ENCODE measurements around the gene CIDEC. TPM values are rescaled to one million over a fixed set of nuclear protein-coding genes. Genes with fewer than 3 reads are reported as not detected.

CIDEC gene
- total and polyA plus RNA-seq, 8 donors: 0.16 to 11.5 (median 1.1) TPM; not detected in 1

DNA sequence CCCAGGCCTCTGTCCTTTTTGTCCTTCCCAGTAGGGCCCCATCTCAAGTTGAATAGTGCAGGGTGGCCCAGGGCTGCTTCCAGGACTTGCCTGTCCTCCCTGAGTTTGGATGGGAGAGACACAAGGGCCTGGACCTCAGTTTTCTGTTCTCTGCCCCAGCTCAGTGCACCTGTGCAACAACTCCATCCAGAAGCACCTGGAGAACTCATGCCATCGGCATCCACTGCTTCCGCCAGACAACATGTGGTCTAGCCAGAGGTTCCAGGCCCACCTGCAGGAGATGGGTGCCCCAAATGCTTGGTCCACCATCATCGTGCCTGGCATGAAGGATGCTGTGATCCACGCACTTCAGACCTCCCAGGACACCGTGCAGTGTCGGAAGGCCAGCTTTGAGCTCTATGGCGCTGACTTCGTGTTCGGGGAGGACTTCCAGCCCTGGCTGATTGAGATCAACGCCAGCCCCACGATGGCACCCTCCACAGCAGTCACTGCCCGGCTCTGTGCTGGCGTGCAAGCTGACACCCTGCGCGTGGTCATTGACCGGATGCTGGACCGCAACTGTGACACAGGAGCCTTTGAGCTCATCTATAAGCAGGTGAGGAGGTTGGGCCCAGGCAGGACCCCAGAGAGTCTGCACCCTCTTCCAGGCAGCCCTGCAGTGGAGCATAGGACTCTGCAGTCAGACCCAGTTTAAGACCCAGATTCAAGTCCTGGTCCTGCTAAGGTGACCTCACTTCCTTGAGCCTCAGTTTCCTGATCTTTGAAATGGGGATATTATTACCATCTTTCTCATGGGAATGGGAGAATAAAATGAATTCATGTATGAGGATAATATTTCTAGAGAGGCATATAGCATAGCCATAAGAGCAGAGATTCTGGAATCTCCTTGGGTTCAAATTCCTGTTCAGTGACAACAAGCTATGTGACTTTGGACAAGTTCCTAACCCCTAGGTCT is 51.0 kb downstream of the CIDEC start:
- TF ChIP-seq, protein P1, sequence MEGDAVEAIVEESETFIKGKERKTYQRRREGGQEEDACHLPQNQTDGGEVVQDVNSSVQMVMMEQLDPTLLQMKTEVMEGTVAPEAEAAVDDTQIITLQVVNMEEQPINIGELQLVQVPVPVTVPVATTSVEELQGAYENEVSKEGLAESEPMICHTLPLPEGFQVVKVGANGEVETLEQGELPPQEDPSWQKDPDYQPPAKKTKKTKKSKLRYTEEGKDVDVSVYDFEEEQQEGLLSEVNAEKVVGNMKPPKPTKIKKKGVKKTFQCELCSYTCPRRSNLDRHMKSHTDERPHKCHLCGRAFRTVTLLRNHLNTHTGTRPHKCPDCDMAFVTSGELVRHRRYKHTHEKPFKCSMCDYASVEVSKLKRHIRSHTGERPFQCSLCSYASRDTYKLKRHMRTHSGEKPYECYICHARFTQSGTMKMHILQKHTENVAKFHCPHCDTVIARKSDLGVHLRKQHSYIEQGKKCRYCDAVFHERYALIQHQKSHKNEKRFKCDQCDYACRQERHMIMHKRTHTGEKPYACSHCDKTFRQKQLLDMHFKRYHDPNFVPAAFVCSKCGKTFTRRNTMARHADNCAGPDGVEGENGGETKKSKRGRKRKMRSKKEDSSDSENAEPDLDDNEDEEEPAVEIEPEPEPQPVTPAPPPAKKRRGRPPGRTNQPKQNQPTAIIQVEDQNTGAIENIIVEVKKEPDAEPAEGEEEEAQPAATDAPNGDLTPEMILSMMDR (IDR thresholded peaks at IDR 0.05): no peak
- H3K36me3 ChIP-seq: no peaks in the 10 kb centered on the region
- H3K4me3 ChIP-seq: no peak overlapping the region
- no peaks in the 10 kb centered on the region for H3K27me3 ChIP-seq
- 87 to 90% methylated on average over 17 of the region's 17 CpGs for WGBS, 2 donors
- intact Hi-C loops (cut with DNase I): no loop called here
- DNase-seq (no peak), FAIRE-seq (no peak), ATAC-seq (no peak)
- no peaks in the 10 kb centered on the region for H3K4me1 ChIP-seq
- no peak overlapping the region for H3K27ac ChIP-seq
- no peaks in the 10 kb centered on the region for H3K9me3 ChIP-seq

GRCh38 chr3:9826815-9827573 is 53.1 kb downstream of the CIDEC start:
- H3K4me3 ChIP-seq: no peak overlapping the region
- no peaks in the 10 kb centered on the region for H3K4me1 ChIP-seq
- FAIRE-seq (no peak), DNase-seq (no peak), ATAC-seq (peak; percentile 40 to 78 (median 70))
- H3K36me3 ChIP-seq: no peaks in the 10 kb centered on the region
- H3K9me3 ChIP-seq: no peaks in the 10 kb centered on the region
- WGBS, 2 donors: 63 to 66% methylated on average over 20 of the region's 20 CpGs
- intact Hi-C loops (cut with DNase I): no loop called here
- no peaks in the 10 kb centered on the region for H3K27me3 ChIP-seq
- TF ChIP-seq, protein P1 (IDR thresholded peaks at IDR 0.05): peak in 2 of 4 donors; percentile 8 to 13
- no peak overlapping the region for H3K27ac ChIP-seq

- 50 to 57% methylated on average over 14 of the region's 14 CpGs for WGBS, 2 donors
- ATAC-seq: no peak
- Histone ChIP-seq H3K4me3 (no peak overlapping the region), H3K36me3 (no peaks in the 10 kb centered on the region), H3K27ac (no peak overlapping the region), H3K9me3 (no peaks in the 10 kb centered on the region), H3K4me1 (no peaks in the 10 kb centered on the region), H3K27me3 (no peaks in the 10 kb centered on the region)
- intact Hi-C loops (cut with DNase I): no loop called here
- DNase-seq: no peak
- FAIRE-seq: no peak
- TF ChIP-seq, protein P1 (IDR thresholded peaks at IDR 0.05): no peak
Measured at GRCh38 chr3:9825451-9826040, 54.5 kb downstream of the CIDEC start.

GRCh38 chr3:9820946-9821345 is 59.1 kb downstream of the CIDEC start:
- no peak for DNase-seq
- no peak for FAIRE-seq
- H3K36me3 ChIP-seq: no peaks in the 10 kb centered on the region
- no peaks in the 10 kb centered on the region for H3K9me3 ChIP-seq
- no peak overlapping the region for H3K4me3 ChIP-seq
- intact Hi-C loops (cut with DNase I): no loop called here
- no peak overlapping the region for H3K27ac ChIP-seq
- TF ChIP-seq, protein P1 (IDR thresholded peaks at IDR 0.05): no peak
- WGBS, 2 donors: 58 to 68% methylated on average over 2 of the region's 2 CpGs
- no peaks in the 10 kb centered on the region for H3K27me3 ChIP-seq
- no peaks in the 10 kb centered on the region for H3K4me1 ChIP-seq
- peak in 2 of 4 donors; percentile 48 for ATAC-seq

All from pancreas (tissue), 10 donors.